CD14-positive monocyte (primary cell): ENCODE results near the gene NUBP2. TPM values are rescaled to one million over a fixed set of nuclear protein-coding genes. Genes with fewer than 3 reads are reported as not detected.

Experiments used
- DNase-seq, 3 donors: peaks; one replicate each; pipeline ENCODE4 v3.0.0-alpha.2; 2011 to 2022
- H2AFZ ChIP-seq: 2 replicates; pipeline ENCODE4 v1.6.0; 2012; ENCODE audit warnings: mild to moderate bottlenecking, low read depth, low read length, inconsistent platforms; ENCODE audit not compliant: insufficient read depth, poor library complexity, severe bottlenecking
- H3K27ac ChIP-seq, 2 donors: 1 replicate in 1 of 2; 2 replicates in 1 of 2; pipeline ENCODE4 v1.5.1; 2012 to 2013; ENCODE audit warnings: low read length in 2 of 2, control low read depth in 1 of 2, inconsistent platforms in 1 of 2, low read depth in 1 of 2, mild to moderate bottlenecking in 1 of 2
- H3K27me3 ChIP-seq, 2 donors: one replicate each; pipeline versions ENCODE4 v1.6.0 to v1.6.1; 2011 to 2013; ENCODE audit warnings: low read length in 2 of 2; ENCODE audit not compliant: control insufficient read depth in 2 of 2, insufficient read depth in 2 of 2
- H3K36me3 ChIP-seq, 2 donors: replicated peaks in 1 of 2; 1 replicate in 1 of 2; 2 replicates in 1 of 2; pipeline versions ENCODE4 v1.5.1 to v1.6.1; 2012 to 2013; ENCODE audit warnings: low read length in 2 of 2, control low read depth in 1 of 2, inconsistent platforms in 1 of 2, mild to moderate bottlenecking in 1 of 2; ENCODE audit not compliant: insufficient read depth in 2 of 2, control insufficient read depth in 1 of 2
- H3K4me1 ChIP-seq, 2 donors: 1 replicate in 1 of 2; 2 replicates in 1 of 2; pipeline versions ENCODE4 v1.5.1 to v1.6.1; 2012 to 2013; ENCODE audit warnings: low read length in 2 of 2, control low read depth in 1 of 2, inconsistent platforms in 1 of 2, mild to moderate bottlenecking in 1 of 2, moderate library complexity in 1 of 2; ENCODE audit not compliant: insufficient read depth in 2 of 2, control insufficient read depth in 1 of 2
- H3K4me2 ChIP-seq: replicated peaks from 2 replicates; pipeline ENCODE3; 2012; ENCODE audit warnings: low read length, moderate library complexity, mild to moderate bottlenecking; ENCODE audit not compliant: poor library complexity, severe bottlenecking; ENCODE audit errors: extremely low read depth
- H3K4me3 ChIP-seq, 3 experiments: fragments of 200-600 bp in 1 of 3; sonication (generic) in 1 of 3; replicated peaks in 1 of 3; 1 replicate in 2 of 3; 2 replicates in 1 of 3; pipeline ENCODE4 v1.5.1; 2011 to 2013; ENCODE audit warnings: low read length in 3 of 3, mild to moderate bottlenecking in 3 of 3, control low read depth in 2 of 3, low read depth in 2 of 3, inconsistent platforms in 1 of 3, moderate library complexity in 1 of 3
- H3K79me2 ChIP-seq: 2 replicates; pipeline ENCODE4 v1.6.0; 2012; ENCODE audit warnings: mild to moderate bottlenecking, control low read depth, inconsistent platforms, low read length, moderate library complexity; ENCODE audit not compliant: insufficient read depth
- H3K9ac ChIP-seq: 2 replicates; pipeline ENCODE4 v1.6.0; 2017; ENCODE audit warnings: low read length, mild to moderate bottlenecking; ENCODE audit not compliant: insufficient read depth, poor library complexity, severe bottlenecking
- H3K9me3 ChIP-seq, 2 donors: replicated peaks in 1 of 2; 1 replicate in 1 of 2; 2 replicates in 1 of 2; pipeline versions ENCODE4 v1.5.1 to v1.6.1; 2012 to 2013; ENCODE audit warnings: low read length in 2 of 2, control low read depth in 1 of 2; ENCODE audit not compliant: control insufficient read depth in 1 of 2, insufficient read depth in 1 of 2
- H4K20me1 ChIP-seq: 2 replicates; pipeline ENCODE4 v1.6.0; 2012; ENCODE audit warnings: mild to moderate bottlenecking, low read length, control low read depth, moderate library complexity; ENCODE audit not compliant: insufficient read depth
- H3K27ac Mint-ChIP-seq, 7 donors: one replicate each; pipeline ENCODE4 v1.8.0; 2020; ENCODE audit warnings: mild to moderate bottlenecking in 7 of 7, mixed read lengths in 7 of 7, moderate library complexity in 6 of 7, inconsistent platforms in 2 of 7
- H3K27me3 Mint-ChIP-seq, 3 donors: one replicate each; pipeline ENCODE4 v1.8.0; 2021 to 2022; ENCODE audit warnings: low read depth in 3 of 3, mild to moderate bottlenecking in 3 of 3, mixed read lengths in 3 of 3, moderate library complexity in 3 of 3, inconsistent platforms in 1 of 3
- H3K36me3 Mint-ChIP-seq, 2 donors: one replicate each; pipeline ENCODE4 v1.8.0; 2020; ENCODE audit warnings: mixed read lengths in 2 of 2, inconsistent platforms in 1 of 2, mild to moderate bottlenecking in 1 of 2
- H3K4me1 Mint-ChIP-seq: one replicate; pipeline ENCODE4 v1.8.0; 2020; ENCODE audit warnings: mild to moderate bottlenecking, mixed read lengths
- H3K4me3 Mint-ChIP-seq, 2 donors: one replicate each; pipeline ENCODE4 v1.8.0; 2020; ENCODE audit warnings: mild to moderate bottlenecking in 2 of 2, mixed read lengths in 2 of 2, moderate library complexity in 1 of 2
- H3K9me3 Mint-ChIP-seq, 7 donors: one replicate each; pipeline ENCODE4 v1.8.0; 2020 to 2022; ENCODE audit warnings: mixed read lengths in 7 of 7, mild to moderate bottlenecking in 6 of 7, moderate library complexity in 6 of 7, inconsistent platforms in 2 of 7
- WGBS: methylation state at CpG from one replicate; pipeline ENCODE4 v1.1.5; 2013; ENCODE audit warnings: missing lambda C conversion rate; ENCODE audit not compliant: insufficient coverage; 5-methylcytosine and 5-hydroxymethylcytosine counted together
- intact Hi-C, 2 donors: fragments of 100-400 bp; cut with micrococcal nuclease; formaldehyde crosslinking; loops; one replicate each; pipeline versions ENCODE4 v1.15.0 to v1.15.1; 2023
- polyA plus RNA-seq, 3 donors: library from polyadenylated mRNA; depleted of rRNA in 1 of 3; unstranded in 2 of 3; stranded (reverse) in 1 of 3; fragments of 300-500 nt in 2 of 3; fragments of >200 nt in 1 of 3; fragmentation: Illumina TruSeq in 2 of 3; gene quantifications; 1 replicate in 2 of 3; 2 replicates in 1 of 3; pipeline ENCODE4 v1.2.3, GENCODE V29; 2012 to 2021
- TF ChIP-seq, protein P1 (sequence below): fragments of 200-600 bp; IDR thresholded peaks from one replicate; pipeline ENCODE4 v1.8.0; 2022; ENCODE audit warnings: antibody characterized with exemption, mild to moderate bottlenecking

The NUBP2 gene
- polyA plus RNA-seq, 3 donors = 34.4 to 69.5 (median 57.9) TPM

DNA sequence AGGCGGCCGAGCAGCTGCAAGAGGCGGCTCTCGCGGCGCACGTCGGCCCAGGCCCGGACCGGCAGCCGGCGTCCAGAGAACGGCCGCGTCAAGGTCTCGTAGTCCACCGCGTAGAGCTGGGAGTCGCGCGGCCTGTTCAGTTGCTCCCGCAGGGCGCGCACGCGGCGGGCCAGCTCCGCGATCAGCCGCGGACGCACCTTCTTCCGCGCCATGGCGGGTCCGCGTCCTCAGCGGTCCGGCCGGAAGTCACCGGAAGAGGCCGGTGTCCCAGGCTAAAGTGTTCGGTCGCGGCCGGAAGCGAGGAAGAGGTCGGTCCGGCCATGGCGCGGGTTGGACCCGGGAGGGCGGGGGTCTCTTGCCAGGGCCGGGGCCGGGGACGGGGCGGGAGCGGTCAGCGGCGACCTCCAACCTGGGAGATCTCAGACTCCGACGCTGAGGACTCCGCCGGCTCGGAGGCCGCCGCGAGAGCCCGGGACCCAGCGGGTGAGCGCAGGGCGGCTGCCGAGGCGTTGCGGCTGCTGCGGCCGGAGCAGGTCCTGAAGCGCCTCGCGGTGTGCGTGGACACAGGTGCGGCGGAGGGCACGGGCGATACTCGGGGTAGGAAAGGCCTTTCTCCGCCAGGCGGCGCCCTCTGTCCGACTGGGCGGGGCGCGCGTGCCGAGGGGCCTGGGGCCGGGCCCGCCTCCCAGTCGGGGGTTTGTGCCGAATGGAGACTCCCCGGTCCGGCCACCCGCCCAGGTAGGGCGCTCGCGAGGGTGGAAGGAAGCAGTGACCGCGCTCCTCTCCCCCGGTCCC lies 9.7 kb upstream of the NUBP2 start, which contains the start of gene MRPS34:
MRPS34 (minus strand) TSS at position 227 of the 795 bp plus-strand sequence; CDS start at position 212, 15 bp downstream.
- Histone ChIP-seq H4K20me1 (peaks cover 85% of the 10 kb centered on the region), H3K27ac (peak within 1 kb of the TSS; percentile 39 to 77), H3K79me2 (peaks cover 46% of the 10 kb centered on the region), H3K9ac (peak within 1 kb of the TSS; percentile 84), H3K9me3 (no peaks in the 10 kb centered on the region), H3K4me2 (peak within 1 kb of the TSS; percentile 100), H3K27me3 (no peaks in the 10 kb centered on the region), H3K4me1 (peaks cover 30 to 45% of the 10 kb centered on the region in 2 donors), H3K36me3 (peaks cover 42 to 45% of the 10 kb centered on the region in 2 donors), H2AFZ (peak within 1 kb of the TSS; percentile 92), H3K4me3 (peak within 1 kb of the TSS; percentile 78 to 99 (median 89))
- Mint-ChIP-seq H3K36me3 (peaks cover 10 to 39% of the 10 kb centered on the region in 2 donors), H3K9me3 (peaks cover 0 to 2% (median 0%) of the 10 kb centered on the region in 7 donors), H3K4me3 (peak within 1 kb of the TSS; percentile 90 to 94), H3K4me1 (peaks cover 28% of the 10 kb centered on the region), H3K27ac (peak within 1 kb of the TSS; percentile 59 to 92 (median 89)), H3K27me3 (peaks cover 0 to 1% (median 0%) of the 10 kb centered on the region in 3 donors)
- under 1% methylated on average over 108 of the region's 108 CpGs for WGBS
- intact Hi-C loops = loop anchor here (1.0 to 10.0 kb wide), 5 partner anchors 9 to 351 kb away; partner anchors contain the start of genes CLCN7 (in 1 of the 2), MAPK8IP3 (in 1 of the 2), NUBP2 (in 1 of the 2) and SPSB3 (in 1 of the 2)
- peak; percentile 72 to 77 (median 76) for DNase-seq
- TF ChIP-seq, protein P1, sequence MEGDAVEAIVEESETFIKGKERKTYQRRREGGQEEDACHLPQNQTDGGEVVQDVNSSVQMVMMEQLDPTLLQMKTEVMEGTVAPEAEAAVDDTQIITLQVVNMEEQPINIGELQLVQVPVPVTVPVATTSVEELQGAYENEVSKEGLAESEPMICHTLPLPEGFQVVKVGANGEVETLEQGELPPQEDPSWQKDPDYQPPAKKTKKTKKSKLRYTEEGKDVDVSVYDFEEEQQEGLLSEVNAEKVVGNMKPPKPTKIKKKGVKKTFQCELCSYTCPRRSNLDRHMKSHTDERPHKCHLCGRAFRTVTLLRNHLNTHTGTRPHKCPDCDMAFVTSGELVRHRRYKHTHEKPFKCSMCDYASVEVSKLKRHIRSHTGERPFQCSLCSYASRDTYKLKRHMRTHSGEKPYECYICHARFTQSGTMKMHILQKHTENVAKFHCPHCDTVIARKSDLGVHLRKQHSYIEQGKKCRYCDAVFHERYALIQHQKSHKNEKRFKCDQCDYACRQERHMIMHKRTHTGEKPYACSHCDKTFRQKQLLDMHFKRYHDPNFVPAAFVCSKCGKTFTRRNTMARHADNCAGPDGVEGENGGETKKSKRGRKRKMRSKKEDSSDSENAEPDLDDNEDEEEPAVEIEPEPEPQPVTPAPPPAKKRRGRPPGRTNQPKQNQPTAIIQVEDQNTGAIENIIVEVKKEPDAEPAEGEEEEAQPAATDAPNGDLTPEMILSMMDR = peak; percentile 97

GRCh38 chr16:1773703-1774447 lies 8.9 kb upstream of the NUBP2 start:
- peaks cover 28% of the 10 kb centered on the region for H3K4me1 Mint-ChIP-seq
- peak overlapping the region; percentile 84 for H3K9ac ChIP-seq
- H3K36me3 Mint-ChIP-seq = peaks cover 5 to 37% of the 10 kb centered on the region in 2 donors
- peaks cover 36 to 42% of the 10 kb centered on the region in 2 donors for H3K36me3 ChIP-seq
- H3K27ac Mint-ChIP-seq = peak overlapping the region; percentile 20 to 85 (median 59)
- peak overlapping the region; percentile 78 to 99 (median 89) for H3K4me3 ChIP-seq
- H3K4me3 Mint-ChIP-seq = peak overlapping the region; percentile 90 to 94
- peaks cover 0 to 1% (median 0%) of the 10 kb centered on the region in 3 donors for H3K27me3 Mint-ChIP-seq
- peaks cover 46% of the 10 kb centered on the region for H3K79me2 ChIP-seq
- DNase-seq = peak; percentile 33 to 47 (median 47)
- H4K20me1 ChIP-seq = peaks cover 85% of the 10 kb centered on the region
- peak overlapping the region; percentile 39 to 77 for H3K27ac ChIP-seq
- H3K9me3 Mint-ChIP-seq = peaks cover 0 to 2% (median 0%) of the 10 kb centered on the region in 7 donors
- TF ChIP-seq, protein P1 = no peak
- peak overlapping the region; percentile 92 for H2AFZ ChIP-seq
- intact Hi-C loops = loop anchor here (1.0 to 10.0 kb wide), 5 partner anchors 8 to 352 kb away; partner anchors contain the start of genes CLCN7 (in 1 of the 2), MAPK8IP3 (in 1 of the 2), NUBP2 (in 1 of the 2) and SPSB3 (in 1 of the 2)
- H3K9me3 ChIP-seq = no peaks in the 10 kb centered on the region
- 12% methylated on average over 44 of the region's 45 CpGs for WGBS
- H3K27me3 ChIP-seq = no peaks in the 10 kb centered on the region
- peak overlapping the region; percentile 100 for H3K4me2 ChIP-seq
- peaks cover 30 to 45% of the 10 kb centered on the region in 2 donors for H3K4me1 ChIP-seq
